Rectal smooth muscle tissue (tissue), 1 donor: ENCODE results near the gene PARL.

Experiments
- H3K27ac ChIP-seq: one replicate; pipeline ENCODE4 v1.7.0; 2013; ENCODE audit warnings: low read depth, low read length, inconsistent platforms
- H3K27me3 ChIP-seq: one replicate; pipeline ENCODE4 v1.7.0; 2013; ENCODE audit warnings: low read length; ENCODE audit not compliant: control insufficient read depth, insufficient read depth
- H3K36me3 ChIP-seq: one replicate; pipeline ENCODE4 v1.7.0; 2013; ENCODE audit warnings: low read length; ENCODE audit not compliant: control insufficient read depth, insufficient read depth
- H3K4me1 ChIP-seq: one replicate; pipeline ENCODE4 v1.7.0; 2013; ENCODE audit warnings: low read length; ENCODE audit not compliant: control insufficient read depth, insufficient read depth
- H3K4me3 ChIP-seq: one replicate; pipeline ENCODE4 v1.7.0; 2013; ENCODE audit warnings: low read length
- H3K9ac ChIP-seq: one replicate; pipeline ENCODE4 v1.7.0; 2013; ENCODE audit warnings: low read length

PARL gene

GRCh38 chr3:183808355-183808754 lies 76.3 kb downstream of the PARL start:
- H3K36me3 ChIP-seq: peaks cover 32% of the 10 kb centered on the region
- no peak overlapping the region for H3K9ac ChIP-seq
- H3K27ac ChIP-seq: no peak overlapping the region
- H3K27me3 ChIP-seq: no peaks in the 10 kb centered on the region
- H3K4me1 ChIP-seq: no peaks in the 10 kb centered on the region
- H3K4me3 ChIP-seq: no peak overlapping the region

DNA sequence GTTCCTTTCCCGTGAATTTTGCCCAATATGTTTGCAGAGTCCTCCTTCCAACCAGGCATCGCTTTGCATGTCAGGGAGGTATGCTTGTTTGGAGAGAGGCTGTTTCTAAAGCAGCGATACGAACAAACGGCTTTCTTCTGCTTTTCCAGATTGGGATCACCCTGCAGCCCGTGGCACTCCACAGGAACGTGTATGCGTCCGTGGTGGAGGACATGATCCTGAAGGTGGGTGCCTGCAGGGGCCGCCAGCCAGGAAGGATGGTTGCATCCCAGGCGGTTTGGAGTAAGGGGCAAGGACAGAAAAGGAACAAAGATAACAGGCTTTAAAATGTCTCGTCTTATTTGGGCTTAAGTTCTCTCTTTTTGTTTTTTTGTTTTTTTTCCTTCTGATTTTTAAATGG lies 76.8 kb downstream of the PARL start:
- no peak overlapping the region for H3K4me3 ChIP-seq
- H3K9ac ChIP-seq: no peak overlapping the region
- H3K4me1 ChIP-seq: no peaks in the 10 kb centered on the region
- H3K36me3 ChIP-seq: peaks cover 33% of the 10 kb centered on the region
- no peak overlapping the region for H3K27ac ChIP-seq
- H3K27me3 ChIP-seq: no peaks in the 10 kb centered on the region

DNA sequence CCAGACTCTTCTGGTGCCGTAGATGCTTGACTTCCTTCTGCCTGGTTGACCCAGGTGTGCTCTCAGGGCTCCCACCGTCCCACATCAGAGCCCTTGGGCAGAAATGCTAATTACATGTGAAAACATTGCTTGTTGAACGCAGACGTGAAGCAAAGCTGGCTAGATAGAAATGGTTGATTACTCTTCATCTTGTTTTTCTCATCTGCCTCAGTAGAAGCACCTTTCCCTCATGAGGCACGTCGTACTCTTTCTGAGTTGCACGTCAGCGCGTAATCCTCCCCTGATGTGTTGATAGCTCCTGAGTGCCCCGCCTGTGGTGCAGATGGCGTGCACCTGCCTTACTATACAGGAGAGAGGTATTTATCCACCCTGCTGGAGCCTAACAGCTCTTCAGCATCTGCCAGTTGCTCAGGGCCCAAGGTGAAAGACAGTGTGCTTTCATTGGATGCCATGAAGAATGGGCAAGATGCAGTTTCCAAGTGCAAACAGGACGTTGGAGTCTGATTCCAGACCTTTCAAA lies 77.4 kb downstream of the PARL start:
- H3K4me3 ChIP-seq: no peak overlapping the region
- no peak overlapping the region for H3K27ac ChIP-seq
- no peaks in the 10 kb centered on the region for H3K4me1 ChIP-seq
- H3K27me3 ChIP-seq: no peaks in the 10 kb centered on the region
- peaks cover 36% of the 10 kb centered on the region for H3K36me3 ChIP-seq
- H3K9ac ChIP-seq: no peak overlapping the region

GRCh38 chr3:183802989-183803388 lies 81.7 kb downstream of the PARL start:
- Histone ChIP-seq H3K4me1 (no peaks in the 10 kb centered on the region), H3K27me3 (no peaks in the 10 kb centered on the region), H3K4me3 (no peak overlapping the region), H3K36me3 (peaks cover 45% of the 10 kb centered on the region), H3K27ac (no peak overlapping the region), H3K9ac (no peak overlapping the region)

- Histone ChIP-seq H3K4me3 (no peak overlapping the region), H3K27me3 (no peaks in the 10 kb centered on the region), H3K36me3 (peaks cover 43% of the 10 kb centered on the region), H3K27ac (no peak overlapping the region), H3K9ac (no peak overlapping the region), H3K4me1 (no peaks in the 10 kb centered on the region)
These were observed 83.1 kb downstream of the PARL start for GRCh38 chr3:183801601-183802000.

GRCh38 chr3:183800243-183800863 lies 84.3 kb downstream of the PARL start:
- H3K9ac ChIP-seq: no peak overlapping the region
- H3K4me3 ChIP-seq: no peak overlapping the region
- peaks cover 42% of the 10 kb centered on the region for H3K36me3 ChIP-seq
- H3K4me1 ChIP-seq: no peaks in the 10 kb centered on the region
- no peaks in the 10 kb centered on the region for H3K27me3 ChIP-seq
- H3K27ac ChIP-seq: no peak overlapping the region

- H3K27me3 ChIP-seq: no peaks in the 10 kb centered on the region
- no peaks in the 10 kb centered on the region for H3K4me1 ChIP-seq
- H3K27ac ChIP-seq: no peak overlapping the region
- no peak overlapping the region for H3K9ac ChIP-seq
- H3K4me3 ChIP-seq: no peak overlapping the region
- H3K36me3 ChIP-seq: peaks cover 37% of the 10 kb centered on the region
These were observed 85.2 kb downstream of the PARL start for GRCh38 chr3:183799461-183799860.

- Histone ChIP-seq H3K9ac (no peak overlapping the region), H3K27me3 (no peaks in the 10 kb centered on the region), H3K4me3 (no peak overlapping the region), H3K27ac (no peak overlapping the region), H3K4me1 (no peaks in the 10 kb centered on the region), H3K36me3 (peaks cover 32% of the 10 kb centered on the region)
These were observed 86.7 kb downstream of the PARL start for GRCh38 chr3:183797996-183798395.

DNA sequence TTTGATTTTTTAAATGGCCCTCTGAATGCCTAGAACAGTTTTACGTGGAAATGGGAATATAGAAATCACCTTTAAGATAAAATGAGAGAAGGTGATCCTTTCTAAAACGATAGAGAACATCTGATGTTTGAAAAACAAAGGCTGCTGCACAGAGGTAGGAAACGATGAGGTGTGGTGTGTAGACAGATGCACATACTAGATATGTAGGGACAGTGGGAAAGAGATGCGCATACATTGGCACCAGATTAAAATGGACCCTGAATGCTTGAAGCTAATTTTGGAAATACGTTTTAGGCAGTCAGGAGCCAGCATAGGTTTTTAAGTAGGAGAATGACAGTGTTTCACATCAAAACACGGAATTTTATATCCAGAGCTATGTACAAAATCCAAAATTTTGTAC lies 88.3 kb downstream of the PARL start:
- peaks cover 22% of the 10 kb centered on the region for H3K36me3 ChIP-seq

DNA sequence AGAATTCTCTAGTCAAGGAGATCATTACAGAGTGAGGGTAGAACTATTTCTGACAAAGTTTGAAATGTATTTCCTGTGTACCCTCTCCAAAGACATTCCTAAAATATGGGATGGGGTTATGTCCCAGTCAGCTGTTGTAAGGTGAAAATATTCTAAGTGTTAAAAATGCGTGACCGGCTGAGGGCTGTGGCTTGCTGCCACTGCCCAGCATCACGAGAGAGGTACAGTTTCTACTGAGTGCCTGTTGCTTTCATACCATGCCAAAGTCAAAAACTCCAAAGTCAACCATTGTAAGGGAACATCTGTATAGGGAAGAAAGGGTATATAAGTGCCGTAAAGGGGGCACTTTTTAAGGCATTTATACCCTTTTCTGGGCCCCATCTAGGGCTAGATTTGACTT lies 90.2 kb downstream of the PARL start:
- Histone ChIP-seq H3K9ac (no peak overlapping the region), H3K27ac (no peak overlapping the region), H3K36me3 (peaks cover 11% of the 10 kb centered on the region)

More for the DNA sequence above, 88.3 kb downstream of the PARL start:
- no peaks in the 10 kb centered on the region for H3K27me3 ChIP-seq
- no peaks in the 10 kb centered on the region for H3K4me1 ChIP-seq
- H3K27ac ChIP-seq: no peak overlapping the region
- H3K4me3 ChIP-seq: no peak overlapping the region
- no peak overlapping the region for H3K9ac ChIP-seq

DNA sequence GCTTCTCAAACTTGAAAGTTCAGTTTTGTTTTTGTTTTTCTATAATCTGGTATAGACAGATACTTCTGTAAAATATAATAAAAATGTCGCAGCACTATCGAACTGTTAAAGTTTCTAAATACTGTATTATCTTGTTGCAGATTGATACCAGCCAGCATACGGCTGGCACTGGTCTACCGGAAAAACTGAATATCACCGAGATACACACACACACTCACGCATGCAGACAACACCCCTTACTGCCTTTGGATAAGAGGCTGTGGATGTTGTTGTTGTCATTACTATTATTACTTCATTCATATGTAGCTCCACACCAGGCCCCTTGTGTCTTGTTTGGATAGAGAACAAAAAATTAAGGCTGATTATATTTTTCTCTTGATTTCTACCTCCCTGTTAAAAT lies 91.7 kb downstream of the PARL start:
- peaks cover 6% of the 10 kb centered on the region for H3K36me3 ChIP-seq
- H3K27ac ChIP-seq: no peak overlapping the region
- no peaks in the 10 kb centered on the region for H3K27me3 ChIP-seq
- no peak overlapping the region for H3K4me3 ChIP-seq
- no peak overlapping the region for H3K9ac ChIP-seq
- H3K4me1 ChIP-seq: no peaks in the 10 kb centered on the region

More for the DNA sequence above, 90.2 kb downstream of the PARL start:
- Histone ChIP-seq H3K27me3 (no peaks in the 10 kb centered on the region), H3K4me3 (no peak overlapping the region), H3K4me1 (no peaks in the 10 kb centered on the region)

GRCh38 chr3:183790700-183791099 lies 94.0 kb downstream of the PARL start:
- no peak overlapping the region for H3K27ac ChIP-seq
- no peaks in the 10 kb centered on the region for H3K27me3 ChIP-seq
- no peaks in the 10 kb centered on the region for H3K4me1 ChIP-seq
- peaks cover 6% of the 10 kb centered on the region for H3K36me3 ChIP-seq
- H3K9ac ChIP-seq: no peak overlapping the region
- H3K4me3 ChIP-seq: no peak overlapping the region

DNA sequence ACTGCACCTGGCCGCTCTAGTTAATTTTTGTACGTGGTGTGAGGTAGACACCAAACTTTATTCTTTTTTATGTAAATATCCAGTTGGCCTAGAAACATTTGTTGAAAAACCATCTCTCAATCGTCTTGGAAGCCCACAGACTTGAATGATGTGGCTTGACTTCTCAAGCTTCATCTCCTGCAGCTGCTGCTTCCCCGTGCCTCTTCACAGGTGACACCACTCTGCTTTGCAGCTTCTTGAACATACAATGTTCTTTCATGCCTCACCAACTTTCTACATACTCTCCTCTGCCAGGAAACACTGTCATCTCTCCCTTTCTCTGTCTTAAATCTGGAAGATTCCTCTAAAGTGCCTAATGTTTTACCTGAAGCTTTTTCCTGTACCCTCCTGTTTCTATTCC lies 94.9 kb downstream of the PARL start:
- peaks cover 6% of the 10 kb centered on the region for H3K36me3 ChIP-seq
- no peaks in the 10 kb centered on the region for H3K27me3 ChIP-seq
- no peak overlapping the region for H3K27ac ChIP-seq
- no peak overlapping the region for H3K4me3 ChIP-seq
- no peak overlapping the region for H3K9ac ChIP-seq
- no peaks in the 10 kb centered on the region for H3K4me1 ChIP-seq
